ENCODE data around the gene MYO1G.

- no peak for TF ChIP-seq CTCF (IDR thresholded peaks at IDR 0.05)
- no peak for TF ChIP-seq POLR2A (IDR thresholded peaks at IDR 0.05)
- no peak for TF ChIP-seq EP300 (IDR thresholded peaks at IDR 0.05)
- TF ChIP-seq POLR2AphosphoS5 (IDR thresholded peaks at IDR 0.05): no peak
Observed at GRCh38 chr7:44965937-44966730, 12.7 kb downstream of the MYO1G start.
